ENCODE measurements around the gene TLX3.
"Not testable (repeated sequence)": the region's sequence is repeated elsewhere in the genome, so short reads cannot be mapped to it uniquely, and the experiment has no call there.

The TLX3 gene

GRCh38 chr5:171308453-171309275 is at the start of gene TLX3:
Gene TLX3 (plus strand): TSS chr5:171309248. CDS start chr5:171309366, 118 bp downstream.
- DNase-seq (ENCODE audit: low read depth in 2 of 2), result no peak

- DNase-seq (ENCODE audit: low read depth in 2 of 2), result no peak
Observed at GRCh38 chr5:171261361-171261760, 47.7 kb upstream of the TLX3 start.

- no peak for DNase-seq (ENCODE audit: low read depth in 2 of 2)
Observed at GRCh38 chr5:171261904-171262303, 47.1 kb upstream of the TLX3 start.

- DNase-seq (ENCODE audit: low read depth in 2 of 2), result no peak
Observed at GRCh38 chr5:171263181-171263580, 45.9 kb upstream of the TLX3 start.

GRCh38 chr5:171264843-171265242 is 44.2 kb upstream of the TLX3 start:
- DNase-seq (ENCODE audit: low read depth in 2 of 2), result no peak

DNA sequence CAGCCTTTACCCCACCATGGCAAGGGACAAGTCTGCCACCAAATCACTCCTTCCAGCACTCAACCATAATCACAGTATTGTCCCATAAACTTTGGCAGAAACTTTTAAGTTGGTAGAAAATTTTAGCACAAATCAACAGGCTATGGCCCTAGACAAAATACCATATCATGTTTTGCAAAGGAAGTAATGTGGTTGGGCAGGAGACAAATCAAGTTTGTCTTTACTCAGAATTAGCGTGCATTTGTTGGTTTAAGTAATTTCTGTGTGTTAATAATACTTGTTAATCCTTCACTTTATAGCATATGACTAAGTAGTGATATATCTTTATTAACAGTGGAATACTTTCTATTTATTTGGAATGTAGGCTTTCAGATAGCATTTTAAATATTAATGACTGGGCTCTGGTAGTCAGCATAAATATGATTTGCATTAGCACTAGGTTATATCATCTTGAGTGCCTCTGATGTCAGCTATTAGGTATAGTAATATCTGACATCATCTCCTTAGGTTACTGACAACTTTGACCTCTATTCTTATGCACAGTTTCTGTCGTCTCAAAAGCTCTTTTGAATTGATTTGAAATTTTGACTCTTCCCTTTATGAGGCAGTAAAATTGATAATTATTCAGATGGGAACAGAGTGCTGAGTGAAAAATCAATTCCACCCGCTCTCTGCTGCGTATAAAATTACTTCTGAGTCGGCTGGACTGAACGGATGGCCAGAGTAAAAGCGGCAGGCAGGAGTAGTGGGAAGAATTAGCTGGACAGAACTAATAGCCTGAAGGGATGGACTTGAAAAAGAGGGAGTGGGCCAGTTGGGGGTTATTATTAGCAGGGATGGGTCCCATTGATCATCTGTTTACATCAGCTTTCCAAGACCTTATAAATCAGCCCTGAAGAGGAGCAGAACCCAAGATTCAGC is 40.1 kb upstream of the TLX3 start:
- DNase-seq (ENCODE audit: low read depth in 2 of 2), result no peak

- DNase-seq (ENCODE audit: low read depth in 2 of 2), result no peak
Observed at GRCh38 chr5:171269717-171270116, 39.3 kb upstream of the TLX3 start.

DNA sequence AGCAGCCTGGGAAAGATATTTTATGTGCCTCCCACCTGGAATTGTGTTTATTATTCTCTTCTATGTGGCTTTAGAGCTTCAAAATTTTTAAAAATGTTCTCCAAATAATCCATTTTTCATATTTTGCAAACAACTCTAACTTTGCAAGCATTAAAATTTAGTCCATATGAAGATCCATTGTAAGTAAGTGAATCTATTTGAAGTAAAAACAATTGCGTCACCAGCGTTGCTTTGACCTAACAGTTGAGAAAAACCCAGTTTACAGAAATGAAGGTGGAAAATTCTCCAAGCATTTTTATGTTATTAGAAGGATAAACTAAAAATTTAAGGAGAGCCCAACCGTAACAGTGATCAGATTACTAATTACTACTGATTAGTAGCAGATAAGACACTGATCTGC is 38.9 kb upstream of the TLX3 start:
- no peak for DNase-seq (ENCODE audit: low read depth in 2 of 2)

- DNase-seq (ENCODE audit: low read depth in 2 of 2), result no peak
Observed at GRCh38 chr5:171271798-171272197, 37.2 kb upstream of the TLX3 start.

- DNase-seq (ENCODE audit: low read depth in 2 of 2), result no peak
Observed at GRCh38 chr5:171272996-171273970, 35.8 kb upstream of the TLX3 start.

DNA sequence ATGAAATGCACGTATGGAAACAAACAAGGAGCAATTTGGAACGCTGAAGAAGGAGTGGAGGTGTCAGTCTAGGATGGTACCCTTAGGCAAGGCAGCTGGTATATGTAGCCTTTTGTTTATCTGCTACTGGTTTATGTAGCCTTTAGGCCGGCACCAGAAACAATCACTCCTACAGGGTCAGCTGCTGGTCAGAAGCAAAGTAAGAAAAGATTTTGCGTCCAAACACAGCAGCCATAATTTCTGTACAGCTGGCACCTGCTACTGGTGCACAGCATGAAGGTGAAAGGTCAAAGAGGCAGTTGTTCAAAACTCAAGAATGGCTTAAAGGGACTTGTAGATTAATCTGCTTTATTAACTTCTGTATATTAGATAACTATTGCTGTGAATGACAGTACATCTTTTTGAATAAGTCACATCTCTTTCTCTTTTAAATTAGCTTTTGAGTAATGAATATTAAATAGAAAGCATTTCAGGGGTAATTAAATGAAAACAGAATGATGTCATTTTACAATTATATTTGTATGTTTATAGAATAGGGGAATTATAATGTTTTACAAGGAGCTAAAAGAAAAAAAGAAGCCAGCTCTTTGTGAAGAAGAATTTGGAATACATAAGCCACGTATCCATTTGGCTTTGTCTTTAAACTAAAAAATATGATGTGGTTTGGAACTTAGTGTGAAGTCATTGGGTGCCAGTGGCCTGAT is 33.1 kb upstream of the TLX3 start:
- DNase-seq (ENCODE audit: low read depth in 2 of 2), result no peak

- DNase-seq (ENCODE audit: low read depth in 2 of 2), result no peak
Observed at GRCh38 chr5:171283753-171284152, 25.3 kb upstream of the TLX3 start.

DNA sequence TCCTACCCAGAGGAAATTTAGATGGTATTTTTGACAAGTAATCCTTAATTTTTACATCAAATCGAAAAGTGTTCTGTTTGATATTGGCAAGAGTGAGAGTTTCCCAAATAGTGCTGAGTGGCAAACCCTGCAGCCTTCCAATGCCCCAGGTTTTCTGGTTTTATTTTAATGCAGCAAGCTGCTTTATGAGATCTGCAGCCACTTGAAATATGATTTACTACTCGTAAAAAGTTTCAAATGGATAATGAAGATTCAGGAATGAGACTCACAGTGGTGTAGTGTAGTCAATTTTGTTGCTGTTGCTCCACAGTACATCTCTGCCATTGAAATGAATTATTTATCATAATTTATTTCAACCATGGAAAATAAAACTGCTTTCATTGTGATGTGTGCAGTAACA is 23.6 kb upstream of the TLX3 start:
- no peak for DNase-seq (ENCODE audit: low read depth in 2 of 2)

DNA sequence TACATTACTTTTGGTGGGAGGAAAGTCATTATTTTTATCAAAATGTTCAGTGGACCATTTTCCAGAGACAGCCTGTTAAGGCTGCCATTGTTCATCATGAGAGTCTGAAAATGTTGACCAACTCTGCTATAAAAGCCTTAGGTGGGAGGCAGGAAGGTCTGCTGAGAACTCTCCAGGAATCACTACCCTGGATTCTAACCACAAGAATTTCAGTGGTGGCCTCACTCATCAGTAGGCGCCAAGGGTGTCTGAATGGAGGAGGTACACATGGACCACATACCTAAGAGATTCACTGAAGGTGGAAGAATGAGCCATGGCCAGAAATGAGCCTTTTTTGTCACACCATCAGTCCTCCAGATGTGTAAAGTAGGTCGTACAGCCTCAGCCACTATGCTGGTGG is 21.0 kb upstream of the TLX3 start:
- no peak for DNase-seq (ENCODE audit: low read depth in 2 of 2)

DNA sequence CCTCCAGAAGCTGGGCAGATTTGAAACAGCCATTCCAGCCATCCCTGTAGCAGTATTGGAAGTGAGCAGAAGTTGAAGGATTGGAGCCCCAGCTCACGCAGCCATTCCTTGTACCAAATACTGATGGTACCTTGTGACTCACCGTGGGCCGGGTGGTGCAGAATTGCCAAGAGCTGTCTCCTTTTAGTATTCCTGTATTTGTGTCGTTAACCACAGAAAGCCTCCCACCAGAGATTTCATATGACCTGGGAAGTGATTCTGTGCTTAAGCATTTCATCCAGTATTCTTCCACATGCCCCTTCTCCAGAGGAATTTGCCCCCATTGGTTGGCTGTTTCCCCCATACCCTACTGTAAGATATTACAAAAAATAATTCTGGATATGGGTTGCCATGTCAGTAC is 17.7 kb upstream of the TLX3 start:
- no peak for DNase-seq (ENCODE audit: low read depth in 2 of 2)

DNA sequence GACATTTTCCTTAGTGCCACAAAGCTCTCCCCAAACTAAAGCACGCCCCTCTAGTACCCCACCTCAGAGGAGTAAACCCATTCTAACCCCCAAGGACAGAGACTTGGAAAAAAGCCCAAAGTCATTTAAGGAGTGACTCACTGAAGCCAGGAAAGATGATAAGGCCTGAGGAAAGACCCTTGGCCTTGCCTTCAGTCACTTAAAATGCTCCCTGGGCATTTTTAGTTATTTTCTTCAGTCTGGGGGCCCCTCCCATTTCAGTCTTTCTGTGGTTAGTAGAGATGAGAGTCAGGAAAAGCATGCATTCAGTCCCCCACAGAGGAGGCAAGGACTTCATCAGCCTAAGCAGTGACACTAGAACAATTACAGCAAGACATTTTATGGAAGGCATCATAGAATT is 13.7 kb upstream of the TLX3 start:
- no peak for DNase-seq (ENCODE audit: low read depth in 2 of 2)

DNA sequence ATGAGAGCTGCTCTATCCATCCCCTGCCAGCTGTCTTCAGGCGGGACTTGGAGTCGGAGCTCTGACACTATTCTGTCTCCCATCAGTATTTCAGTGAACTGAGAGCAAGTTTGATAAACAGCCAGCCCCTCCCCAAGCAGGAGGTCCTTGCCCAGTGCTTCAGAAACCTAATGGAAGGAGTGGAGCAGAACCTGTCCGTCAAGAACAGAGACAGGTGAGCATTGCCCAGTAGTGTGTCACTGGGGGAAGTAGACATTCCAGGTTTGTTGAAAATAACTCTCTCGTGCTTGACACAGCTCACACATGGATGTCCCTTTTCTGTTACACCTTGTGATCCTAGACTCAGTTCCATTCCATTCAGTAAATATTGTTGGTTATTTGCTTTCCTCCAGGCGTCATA is 13.2 kb upstream of the TLX3 start:
- DNase-seq (ENCODE audit: low read depth in 2 of 2), result no peak

- not testable (repeated sequence) for DNase-seq (ENCODE audit: low read depth in 2 of 2)
Observed at GRCh38 chr5:171297941-171298340, 11.1 kb upstream of the TLX3 start.

- no peak for DNase-seq (ENCODE audit: low read depth in 2 of 2)
Observed at GRCh38 chr5:171299228-171299627, 9.8 kb upstream of the TLX3 start.

DNA sequence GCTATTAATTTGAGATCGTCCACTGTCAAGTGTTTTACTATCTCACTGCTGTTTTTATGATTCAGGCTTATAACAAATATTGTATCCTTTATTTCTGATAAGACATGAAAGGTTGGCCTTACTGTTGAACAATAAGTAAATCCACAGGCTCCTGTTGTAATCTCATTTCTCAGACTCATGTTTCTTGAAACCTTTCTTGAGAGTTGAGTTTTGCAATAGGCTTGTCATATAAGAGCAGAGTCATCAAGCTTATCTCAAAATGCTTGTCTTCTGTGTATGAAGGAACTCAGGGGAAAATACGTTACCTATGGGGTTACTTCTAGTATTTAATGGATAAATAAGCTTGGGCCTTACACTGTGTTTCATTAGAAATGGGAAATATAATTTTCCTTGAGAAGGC is 9.2 kb upstream of the TLX3 start:
- no peak for DNase-seq (ENCODE audit: low read depth in 2 of 2)

DNA sequence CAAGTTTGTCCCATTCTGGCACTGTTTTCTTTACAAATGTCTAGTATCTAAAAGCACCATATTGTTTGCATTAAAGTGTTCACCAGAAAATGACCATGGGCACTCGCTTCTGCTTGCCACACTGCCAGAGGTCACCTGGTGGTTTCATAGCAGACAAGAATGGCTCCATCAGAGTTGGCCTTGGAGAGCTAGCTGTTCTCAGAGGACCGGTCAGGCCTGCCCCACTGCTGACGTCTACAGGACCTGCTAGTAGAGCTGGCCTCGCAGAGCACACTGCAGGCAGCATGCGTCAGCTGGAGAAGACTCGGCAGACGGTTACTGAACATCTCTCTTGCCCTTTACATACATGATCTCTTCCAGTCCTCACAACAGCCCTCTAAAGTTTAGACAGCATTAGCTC is 8.7 kb upstream of the TLX3 start:
- DNase-seq (ENCODE audit: low read depth in 2 of 2), result no peak
